ENCODE measurements around the gene LRRK1.

Gene LRRK1

GRCh38 chr15:100920516-100921135 lies 1.5 kb downstream of the LRRK1 start:
- Histone ChIP-seq H3K27me3 (replicated peaks in 2 of 5; ENCODE audit: control insufficient read depth in 4 of 5, insufficient read depth in 5 of 5, low read length in 4 of 5) (no peaks in the 10 kb centered on the region), H3K9me3 (ENCODE audit: control extremely low read depth in 1 of 5, control insufficient read depth in 4 of 5, insufficient read depth in 2 of 5, low read depth in 1 of 5, low read length in 4 of 5) (no peaks in the 10 kb centered on the region), H3K4me1 (ENCODE audit: control extremely low read depth in 1 of 4, control insufficient read depth in 4 of 4, insufficient read depth in 4 of 4, low read length in 3 of 4) (peaks cover 19 to 50% (median 34%) of the 10 kb centered on the region in 4 experiments), H3K36me3 (ENCODE audit: control insufficient read depth in 4 of 4, insufficient read depth in 4 of 4, low read length in 3 of 4) (peaks cover 4 to 31% (median 11%) of the 10 kb centered on the region in 4 experiments), H3K27ac (ENCODE audit: insufficient read depth in 1 of 2, low read depth in 1 of 2, low read length in 2 of 2, poor library complexity in 1 of 2, severe bottlenecking in 2 of 2) (no peak overlapping the region), H3K4me3 (ENCODE audit: control insufficient read depth in 1 of 7, extremely low read depth in 1 of 7, insufficient read depth in 4 of 7, low read depth in 2 of 7, low read length in 6 of 7) (peak overlapping the region in 2 of 7 experiments; percentile 77 to 85)
- ChIA-PET POLR2A (interaction anchor here (0.7 kb wide), 1 partner anchor 88 kb away, joined by 3 read pairs; no protein-coding TSS in a partner anchor), CTCF (interaction anchor here (0.5 to 11.9 kb wide), 8 partner anchors 9 to 355 kb away, joined by 3 to 250 read pairs (median 4); partner anchors contain the start of gene CHSY1)
- 98% methylated on average over 6 of the region's 8 CpGs for WGBS (ENCODE audit: insufficient coverage)
- no peak for DNase-seq

GRCh38 chr15:100922192-100923040 lies 3.3 kb downstream of the LRRK1 start:
- DNase-seq, result peak in 2 of 3 donors; percentile 68 to 69
- no peaks in the 10 kb centered on the region for H3K27me3 ChIP-seq (replicated peaks in 2 of 5; ENCODE audit: control insufficient read depth in 4 of 5, insufficient read depth in 5 of 5, low read length in 4 of 5)
- POLR2A ChIA-PET, result no interaction called here
- H3K36me3 ChIP-seq (ENCODE audit: control insufficient read depth in 4 of 4, insufficient read depth in 4 of 4, low read length in 3 of 4), result peaks cover 8 to 38% (median 18%) of the 10 kb centered on the region in 4 experiments
- CTCF ChIA-PET, result interaction anchor here (11.9 kb wide), 1 partner anchor 83 kb away, joined by 250 read pairs; no protein-coding TSS in a partner anchor
- 38% methylated on average over 11 of the region's 13 CpGs for WGBS (ENCODE audit: insufficient coverage)
- H3K4me3 ChIP-seq (ENCODE audit: control insufficient read depth in 1 of 7, extremely low read depth in 1 of 7, insufficient read depth in 4 of 7, low read depth in 2 of 7, low read length in 6 of 7), result peak overlapping the region in 3 of 7 experiments; percentile 34 to 59 (median 35)
- no peak overlapping the region for H3K27ac ChIP-seq (ENCODE audit: insufficient read depth in 1 of 2, low read depth in 1 of 2, low read length in 2 of 2, poor library complexity in 1 of 2, severe bottlenecking in 2 of 2)
- peaks cover 19 to 50% (median 34%) of the 10 kb centered on the region in 4 experiments for H3K4me1 ChIP-seq (ENCODE audit: control extremely low read depth in 1 of 4, control insufficient read depth in 4 of 4, insufficient read depth in 4 of 4, low read length in 3 of 4)
- no peaks in the 10 kb centered on the region for H3K9me3 ChIP-seq (ENCODE audit: control extremely low read depth in 1 of 5, control insufficient read depth in 4 of 5, insufficient read depth in 2 of 5, low read depth in 1 of 5, low read length in 4 of 5)

- H3K4me3 ChIP-seq (ENCODE audit: control insufficient read depth in 1 of 7, extremely low read depth in 1 of 7, insufficient read depth in 4 of 7, low read depth in 2 of 7, low read length in 6 of 7), result no peak overlapping the region
- ChIA-PET CTCF (interaction anchor here (11.9 kb wide), 1 partner anchor 82 kb away, joined by 250 read pairs; no protein-coding TSS in a partner anchor), POLR2A (no interaction called here)
- WGBS (ENCODE audit: insufficient coverage), result 100% methylated on average over 4 of the region's 7 CpGs
- no peak for DNase-seq
- H3K4me1 ChIP-seq (ENCODE audit: control extremely low read depth in 1 of 4, control insufficient read depth in 4 of 4, insufficient read depth in 4 of 4, low read length in 3 of 4), result peaks cover 19 to 49% (median 31%) of the 10 kb centered on the region in 4 experiments
- H3K27ac ChIP-seq (ENCODE audit: insufficient read depth in 1 of 2, low read depth in 1 of 2, low read length in 2 of 2, poor library complexity in 1 of 2, severe bottlenecking in 2 of 2), result no peak overlapping the region
- H3K36me3 ChIP-seq (ENCODE audit: control insufficient read depth in 4 of 4, insufficient read depth in 4 of 4, low read length in 3 of 4), result peaks cover 8 to 44% (median 20%) of the 10 kb centered on the region in 4 experiments
- H3K9me3 ChIP-seq (ENCODE audit: control extremely low read depth in 1 of 5, control insufficient read depth in 4 of 5, insufficient read depth in 2 of 5, low read depth in 1 of 5, low read length in 4 of 5), result no peaks in the 10 kb centered on the region
- no peaks in the 10 kb centered on the region for H3K27me3 ChIP-seq (replicated peaks in 2 of 5; ENCODE audit: control insufficient read depth in 4 of 5, insufficient read depth in 5 of 5, low read length in 4 of 5)
Measured at GRCh38 chr15:100923076-100923475, 3.9 kb downstream of the LRRK1 start.

- POLR2A ChIA-PET, result no interaction called here
- Histone ChIP-seq H3K4me1 (ENCODE audit: control extremely low read depth in 1 of 4, control insufficient read depth in 4 of 4, insufficient read depth in 4 of 4, low read length in 3 of 4) (peaks cover 18 to 41% (median 23%) of the 10 kb centered on the region in 4 experiments), H3K9me3 (ENCODE audit: control extremely low read depth in 1 of 5, control insufficient read depth in 4 of 5, insufficient read depth in 2 of 5, low read depth in 1 of 5, low read length in 4 of 5) (no peaks in the 10 kb centered on the region), H3K36me3 (ENCODE audit: control insufficient read depth in 4 of 4, insufficient read depth in 4 of 4, low read length in 3 of 4) (peaks cover 10 to 52% (median 25%) of the 10 kb centered on the region in 4 experiments), H3K4me3 (ENCODE audit: control insufficient read depth in 1 of 7, extremely low read depth in 1 of 7, insufficient read depth in 4 of 7, low read depth in 2 of 7, low read length in 6 of 7) (no peak overlapping the region), H3K27me3 (replicated peaks in 2 of 5; ENCODE audit: control insufficient read depth in 4 of 5, insufficient read depth in 5 of 5, low read length in 4 of 5) (no peaks in the 10 kb centered on the region), H3K27ac (ENCODE audit: insufficient read depth in 1 of 2, low read depth in 1 of 2, low read length in 2 of 2, poor library complexity in 1 of 2, severe bottlenecking in 2 of 2) (no peak overlapping the region)
- no peak for DNase-seq
- CTCF ChIA-PET, result interaction anchor here (0.7 to 11.9 kb wide), 2 partner anchors 10 to 81 kb away, joined by 3 to 250 read pairs; no protein-coding TSS in a partner anchor
- WGBS (ENCODE audit: insufficient coverage), result 100% methylated on average over 4 of the region's 5 CpGs
Measured at GRCh38 chr15:100923902-100924301, 4.7 kb downstream of the LRRK1 start.

GRCh38 chr15:100924436-100924835 lies 5.3 kb downstream of the LRRK1 start:
- 99% methylated on average over 11 of the region's 11 CpGs for WGBS (ENCODE audit: insufficient coverage)
- H3K36me3 ChIP-seq (ENCODE audit: control insufficient read depth in 4 of 4, insufficient read depth in 4 of 4, low read length in 3 of 4), result peaks cover 10 to 57% (median 30%) of the 10 kb centered on the region in 4 experiments
- H3K4me1 ChIP-seq (ENCODE audit: control extremely low read depth in 1 of 4, control insufficient read depth in 4 of 4, insufficient read depth in 4 of 4, low read length in 3 of 4), result peaks cover 17 to 40% (median 23%) of the 10 kb centered on the region in 4 experiments
- no peak overlapping the region for H3K27ac ChIP-seq (ENCODE audit: insufficient read depth in 1 of 2, low read depth in 1 of 2, low read length in 2 of 2, poor library complexity in 1 of 2, severe bottlenecking in 2 of 2)
- no peaks in the 10 kb centered on the region for H3K27me3 ChIP-seq (replicated peaks in 2 of 5; ENCODE audit: control insufficient read depth in 4 of 5, insufficient read depth in 5 of 5, low read length in 4 of 5)
- ChIA-PET POLR2A (no interaction called here), CTCF (interaction anchor here (0.7 to 11.9 kb wide), 2 partner anchors 10 to 81 kb away, joined by 3 to 250 read pairs; no protein-coding TSS in a partner anchor)
- no peak for DNase-seq
- no peak overlapping the region for H3K4me3 ChIP-seq (ENCODE audit: control insufficient read depth in 1 of 7, extremely low read depth in 1 of 7, insufficient read depth in 4 of 7, low read depth in 2 of 7, low read length in 6 of 7)
- H3K9me3 ChIP-seq (ENCODE audit: control extremely low read depth in 1 of 5, control insufficient read depth in 4 of 5, insufficient read depth in 2 of 5, low read depth in 1 of 5, low read length in 4 of 5), result no peaks in the 10 kb centered on the region

GRCh38 chr15:100925480-100925879 lies 6.3 kb downstream of the LRRK1 start:
- WGBS (ENCODE audit: insufficient coverage), result 98% methylated on average over 8 of the region's 8 CpGs
- no peaks in the 10 kb centered on the region for H3K9me3 ChIP-seq (ENCODE audit: control extremely low read depth in 1 of 5, control insufficient read depth in 4 of 5, insufficient read depth in 2 of 5, low read depth in 1 of 5, low read length in 4 of 5)
- no peak overlapping the region for H3K27ac ChIP-seq (ENCODE audit: insufficient read depth in 1 of 2, low read depth in 1 of 2, low read length in 2 of 2, poor library complexity in 1 of 2, severe bottlenecking in 2 of 2)
- H3K4me1 ChIP-seq (ENCODE audit: control extremely low read depth in 1 of 4, control insufficient read depth in 4 of 4, insufficient read depth in 4 of 4, low read length in 3 of 4), result peaks cover 12 to 29% (median 17%) of the 10 kb centered on the region in 4 experiments
- POLR2A ChIA-PET, result no interaction called here
- CTCF ChIA-PET, result no interaction called here
- no peak overlapping the region for H3K4me3 ChIP-seq (ENCODE audit: control insufficient read depth in 1 of 7, extremely low read depth in 1 of 7, insufficient read depth in 4 of 7, low read depth in 2 of 7, low read length in 6 of 7)
- no peaks in the 10 kb centered on the region for H3K27me3 ChIP-seq (replicated peaks in 2 of 5; ENCODE audit: control insufficient read depth in 4 of 5, insufficient read depth in 5 of 5, low read length in 4 of 5)
- H3K36me3 ChIP-seq (ENCODE audit: control insufficient read depth in 4 of 4, insufficient read depth in 4 of 4, low read length in 3 of 4), result peaks cover 10 to 63% (median 35%) of the 10 kb centered on the region in 4 experiments
- no peak for DNase-seq
